22Rv1 (cell line): ENCODE measurements around the gene ANO2.

Experiments used
- CTCF ChIP-seq: fragments of 450-650 bp; IDR thresholded peaks from 2 replicates; pipeline ENCODE4 v1.5.1; 2017; ENCODE audit warnings: mild to moderate bottlenecking
- ZFX ChIP-seq: fragments of 450-650 bp; IDR thresholded peaks from 2 replicates; pipeline ENCODE4 v1.6.1; 2017; ENCODE audit warnings: antibody characterized with exemption, borderline replicate concordance

GRCh38 chr12:5912011-5912410, 33.0 kb downstream of the ANO2 start:
- TF ChIP-seq CTCF: no peak
- no peak for TF ChIP-seq ZFX
